ENCODE measurements around the gene ANKMY1.

Gene ANKMY1

DNA sequence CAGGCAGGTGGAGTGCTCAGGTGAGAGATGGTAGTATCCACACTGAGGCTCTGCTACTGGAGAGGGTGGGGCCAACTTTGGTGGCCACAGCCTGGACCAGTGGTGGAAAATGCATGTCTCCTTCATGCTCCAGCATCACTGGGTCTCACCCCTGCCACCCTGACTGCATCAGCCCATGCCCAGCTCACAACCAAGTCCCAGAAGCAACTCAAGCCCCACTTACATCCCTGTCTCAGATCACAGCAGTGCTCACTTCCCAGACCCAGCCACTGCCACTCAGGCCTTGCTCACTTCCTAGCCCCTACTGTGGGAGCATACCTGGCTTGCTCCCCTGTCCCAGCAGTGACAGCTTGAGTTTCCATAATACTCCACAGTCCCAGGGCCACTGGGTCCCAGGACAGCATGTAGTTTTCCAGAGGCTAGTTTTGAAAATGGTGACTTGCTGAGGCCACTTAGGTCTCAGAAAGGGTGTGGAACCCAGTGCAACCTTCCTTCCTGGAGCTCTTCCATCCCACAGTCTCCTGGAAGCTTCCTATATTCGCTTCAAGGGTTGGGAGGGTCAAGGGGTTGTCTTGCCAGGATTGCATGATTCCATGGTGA, 63.5 kb downstream of the ANKMY1 start:
- Histone ChIP-seq H3K9ac (ENCODE audit: low read depth, low read length) (no peak overlapping the region), H3K4me1 (ENCODE audit: insufficient read depth, low read length) (no peaks in the 10 kb centered on the region), H3K36me3 (ENCODE audit: insufficient read depth, low read length) (no peaks in the 10 kb centered on the region), H3K27ac (ENCODE audit: low read depth, low read length) (no peak overlapping the region), H3K27me3 (ENCODE audit: insufficient read depth, low read length) (no peaks in the 10 kb centered on the region), H3K9me3 (ENCODE audit: insufficient read depth, low read depth, low read length) (peaks cover 16% of the 10 kb centered on the region), H3K4me3 (ENCODE audit: low read length) (no peak overlapping the region)
- WGBS, result 93% methylated on average over 1 of the region's 1 CpG

- WGBS, result no CpG with 5 or more reads among the region's 2 CpGs
- H3K9me3 ChIP-seq (ENCODE audit: insufficient read depth, low read depth, low read length), result peaks cover 22% of the 10 kb centered on the region
- H3K27me3 ChIP-seq (ENCODE audit: insufficient read depth, low read length), result no peaks in the 10 kb centered on the region
Measured at GRCh38 chr2:240491483-240491882, 66.3 kb downstream of the ANKMY1 start.

GRCh38 chr2:240482141-240482540, 75.6 kb downstream of the ANKMY1 start:
- no peak overlapping the region for H3K9ac ChIP-seq (ENCODE audit: low read depth, low read length)
- H3K36me3 ChIP-seq (ENCODE audit: insufficient read depth, low read length), result no peaks in the 10 kb centered on the region
- H3K27ac ChIP-seq (ENCODE audit: low read depth, low read length), result no peak overlapping the region
- H3K9me3 ChIP-seq (ENCODE audit: insufficient read depth, low read depth, low read length), result no peaks in the 10 kb centered on the region
- no peak overlapping the region for H3K4me3 ChIP-seq (ENCODE audit: low read length)
- H3K27me3 ChIP-seq (ENCODE audit: insufficient read depth, low read length), result no peaks in the 10 kb centered on the region
- H3K4me1 ChIP-seq (ENCODE audit: insufficient read depth, low read length), result no peaks in the 10 kb centered on the region
- WGBS, result 90% methylated on average over 11 of the region's 11 CpGs

More at GRCh38 chr2:240491483-240491882, 66.3 kb downstream of the ANKMY1 start:
- Histone ChIP-seq H3K27ac (ENCODE audit: low read depth, low read length) (no peak overlapping the region), H3K9ac (ENCODE audit: low read depth, low read length) (no peak overlapping the region), H3K4me1 (ENCODE audit: insufficient read depth, low read length) (no peaks in the 10 kb centered on the region), H3K36me3 (ENCODE audit: insufficient read depth, low read length) (no peaks in the 10 kb centered on the region), H3K4me3 (ENCODE audit: low read length) (no peak overlapping the region)

DNA sequence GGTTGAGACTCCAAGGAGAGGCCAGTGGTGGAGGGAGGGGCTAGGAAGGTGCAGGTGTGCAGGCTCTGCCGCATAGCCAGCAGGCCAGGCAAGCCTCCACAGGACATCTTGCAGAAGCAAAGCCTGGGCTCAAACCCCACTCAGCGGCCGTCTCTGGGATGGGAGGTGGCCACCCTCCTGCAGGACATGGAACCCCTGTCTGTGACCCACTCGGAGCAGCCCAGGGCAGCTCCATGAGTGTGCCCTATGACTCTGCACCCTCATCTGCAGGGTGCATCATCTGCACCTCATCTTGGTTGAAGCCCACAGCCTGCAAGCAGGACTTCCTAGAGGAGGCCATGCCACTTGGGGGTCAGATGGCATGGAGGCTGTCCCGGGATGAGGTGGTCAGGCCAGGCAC, 76.1 kb downstream of the ANKMY1 start:
- no peaks in the 10 kb centered on the region for H3K9me3 ChIP-seq (ENCODE audit: insufficient read depth, low read depth, low read length)
- H3K27me3 ChIP-seq (ENCODE audit: insufficient read depth, low read length), result no peaks in the 10 kb centered on the region
- WGBS, result 91% methylated on average over 5 of the region's 5 CpGs
- H3K36me3 ChIP-seq (ENCODE audit: insufficient read depth, low read length), result no peaks in the 10 kb centered on the region
- H3K9ac ChIP-seq (ENCODE audit: low read depth, low read length), result no peak overlapping the region
- H3K4me1 ChIP-seq (ENCODE audit: insufficient read depth, low read length), result no peaks in the 10 kb centered on the region
- H3K27ac ChIP-seq (ENCODE audit: low read depth, low read length), result no peak overlapping the region
- H3K4me3 ChIP-seq (ENCODE audit: low read length), result no peak overlapping the region

DNA sequence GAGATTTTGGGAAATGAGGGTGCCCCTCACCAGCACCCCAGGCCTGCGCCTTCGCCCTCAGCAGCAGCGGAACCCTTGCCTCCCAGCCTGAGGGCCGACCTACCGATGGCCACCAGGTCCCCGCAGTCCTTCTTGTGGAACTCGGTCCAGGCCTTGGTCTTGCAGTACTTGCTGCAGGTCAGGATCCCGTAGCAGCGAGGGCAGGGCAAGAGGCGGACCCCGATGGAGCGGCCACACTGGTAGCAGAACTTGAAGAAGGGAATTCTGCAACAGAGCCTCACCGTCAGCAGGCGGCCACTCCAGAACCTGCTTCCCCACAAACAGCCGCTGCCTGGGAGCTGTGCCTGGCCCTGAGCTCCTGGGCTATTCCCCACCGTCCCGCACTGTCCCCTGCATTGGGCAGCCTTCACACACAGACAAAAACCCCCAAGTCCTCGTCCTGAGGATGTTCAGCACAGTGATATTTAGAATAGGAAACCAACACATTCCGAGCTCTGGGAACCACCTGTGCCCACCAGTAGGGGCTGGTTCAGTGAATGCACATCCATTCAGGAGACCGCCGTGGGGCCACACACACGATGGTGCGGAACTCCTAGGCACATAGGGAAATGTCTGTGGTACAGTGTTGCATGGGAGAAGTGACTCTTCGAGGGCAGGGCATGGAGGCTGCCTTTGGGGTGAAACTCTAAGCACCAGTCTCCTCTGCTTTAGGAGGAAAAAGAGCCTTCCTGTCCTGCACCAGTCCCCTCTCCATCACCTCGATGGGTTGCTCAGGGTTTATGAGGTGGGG, 76.8 kb downstream of the ANKMY1 start:
- H3K4me1 ChIP-seq (ENCODE audit: insufficient read depth, low read length), result no peaks in the 10 kb centered on the region
- WGBS, result 93% methylated on average over 25 of the region's 25 CpGs
- H3K27me3 ChIP-seq (ENCODE audit: insufficient read depth, low read length), result no peaks in the 10 kb centered on the region
- no peak overlapping the region for H3K9ac ChIP-seq (ENCODE audit: low read depth, low read length)
- H3K27ac ChIP-seq (ENCODE audit: low read depth, low read length), result no peak overlapping the region
- no peaks in the 10 kb centered on the region for H3K36me3 ChIP-seq (ENCODE audit: insufficient read depth, low read length)
- no peak overlapping the region for H3K4me3 ChIP-seq (ENCODE audit: low read length)
- H3K9me3 ChIP-seq (ENCODE audit: insufficient read depth, low read depth, low read length), result no peaks in the 10 kb centered on the region

GRCh38 chr2:240479111-240479501, 78.7 kb downstream of the ANKMY1 start:
- no peak overlapping the region for H3K9ac ChIP-seq (ENCODE audit: low read depth, low read length)
- H3K27me3 ChIP-seq (ENCODE audit: insufficient read depth, low read length), result no peaks in the 10 kb centered on the region
- no peaks in the 10 kb centered on the region for H3K9me3 ChIP-seq (ENCODE audit: insufficient read depth, low read depth, low read length)
- no peaks in the 10 kb centered on the region for H3K36me3 ChIP-seq (ENCODE audit: insufficient read depth, low read length)
- no peaks in the 10 kb centered on the region for H3K4me1 ChIP-seq (ENCODE audit: insufficient read depth, low read length)
- H3K27ac ChIP-seq (ENCODE audit: low read depth, low read length), result no peak overlapping the region
- no peak overlapping the region for H3K4me3 ChIP-seq (ENCODE audit: low read length)
- 86% methylated on average over 12 of the region's 12 CpGs for WGBS

GRCh38 chr2:240478346-240479110, 79.3 kb downstream of the ANKMY1 start:
- 95% methylated on average over 21 of the region's 21 CpGs for WGBS
- H3K36me3 ChIP-seq (ENCODE audit: insufficient read depth, low read length), result no peaks in the 10 kb centered on the region
- 0 out of 2 replicates have a peak, but pooled peaks cover 3% of the 10 kb centered on the region for H3K9me3 ChIP-seq (ENCODE audit: insufficient read depth, low read depth, low read length)
- no peak overlapping the region for H3K27ac ChIP-seq (ENCODE audit: low read depth, low read length)
- H3K4me3 ChIP-seq (ENCODE audit: low read length), result no peak overlapping the region
- H3K4me1 ChIP-seq (ENCODE audit: insufficient read depth, low read length), result no peaks in the 10 kb centered on the region
- H3K9ac ChIP-seq (ENCODE audit: low read depth, low read length), result no peak overlapping the region
- H3K27me3 ChIP-seq (ENCODE audit: insufficient read depth, low read length), result no peaks in the 10 kb centered on the region

- H3K9ac ChIP-seq (ENCODE audit: low read depth, low read length), result no peak overlapping the region
- no peak overlapping the region for H3K4me3 ChIP-seq (ENCODE audit: low read length)
- 94% methylated on average over 13 of the region's 13 CpGs for WGBS
- H3K4me1 ChIP-seq (ENCODE audit: insufficient read depth, low read length), result no peaks in the 10 kb centered on the region
- no peak overlapping the region for H3K27ac ChIP-seq (ENCODE audit: low read depth, low read length)
- H3K9me3 ChIP-seq (ENCODE audit: insufficient read depth, low read depth, low read length), result 0 out of 2 replicates have a peak, but pooled peaks cover 3% of the 10 kb centered on the region
- no peaks in the 10 kb centered on the region for H3K36me3 ChIP-seq (ENCODE audit: insufficient read depth, low read length)
- H3K27me3 ChIP-seq (ENCODE audit: insufficient read depth, low read length), result no peaks in the 10 kb centered on the region
Measured at GRCh38 chr2:240477916-240478315, 79.9 kb downstream of the ANKMY1 start.

GRCh38 chr2:240473211-240473610, 84.6 kb downstream of the ANKMY1 start:
- Histone ChIP-seq H3K9ac (ENCODE audit: low read depth, low read length) (no peak overlapping the region), H3K36me3 (ENCODE audit: insufficient read depth, low read length) (no peaks in the 10 kb centered on the region), H3K4me3 (ENCODE audit: low read length) (no peak overlapping the region), H3K27me3 (ENCODE audit: insufficient read depth, low read length) (no peaks in the 10 kb centered on the region; the same call in 1 of the 2 replicates), H3K4me1 (ENCODE audit: insufficient read depth, low read length) (no peaks in the 10 kb centered on the region), H3K9me3 (ENCODE audit: insufficient read depth, low read depth, low read length) (0 out of 2 replicates have a peak, but pooled peaks cover 3% of the 10 kb centered on the region), H3K27ac (ENCODE audit: low read depth, low read length) (no peak overlapping the region)
- WGBS, result 85% methylated on average over 2 of the region's 4 CpGs

GRCh38 chr2:240472078-240472790, 85.6 kb downstream of the ANKMY1 start:
- no peaks in the 10 kb centered on the region for H3K4me1 ChIP-seq (ENCODE audit: insufficient read depth, low read length)
- H3K4me3 ChIP-seq (ENCODE audit: low read length), result no peak overlapping the region
- H3K9ac ChIP-seq (ENCODE audit: low read depth, low read length), result no peak overlapping the region
- WGBS, result 89% methylated on average over 11 of the region's 11 CpGs
- H3K9me3 ChIP-seq (ENCODE audit: insufficient read depth, low read depth, low read length), result 0 out of 2 replicates have a peak, but pooled peaks cover 3% of the 10 kb centered on the region
- 0 out of 2 replicates have a peak, but pooled peaks cover under 1% of the 10 kb centered on the region for H3K36me3 ChIP-seq (ENCODE audit: insufficient read depth, low read length)
- H3K27me3 ChIP-seq (ENCODE audit: insufficient read depth, low read length), result no peaks in the 10 kb centered on the region; the same call in 1 of the 2 replicates
- no peak overlapping the region for H3K27ac ChIP-seq (ENCODE audit: low read depth, low read length)

All from HUES64 (cell line).